K562 (cell line): ENCODE data around the gene UVRAG. TPM values are rescaled to one million over a fixed set of nuclear protein-coding genes. Genes with fewer than 3 reads are reported as not detected.

Experiments
- ATAC-seq: fragments of 200-7000 bp; cut with Tn5 transposase; 3 replicates; pipeline ENCODE4 v1.9.1; 2020; ENCODE audit warnings: moderate library complexity
- BruUV-seq: library from RNA; stranded (reverse); fragments of 400-500 nt; replicated peaks from 2 replicates; lab custom pipeline; 2021; lab: Mats Ljungman, UMichigan
- CTCF ChIA-PET: fragments of 300-600 bp; formaldehyde crosslinking; extraction: SDS; loops from one replicate; lab custom pipeline; 2021; ENCODE audit warnings: low intra/inter-chr PET ratio; lab: Yijun Ruan, JAX
- POLR2A ChIA-PET: fragments of 300-600, 350-650 bp; sonication (Branson Sonifier 250); formaldehyde crosslinking; extraction: SDS; loops from one replicate; lab custom pipeline; 2021; ENCODE audit warnings: antibody characterized with exemption, inconsistent platforms; lab: Yijun Ruan, JAX
- DNase-seq, 4 experiments: peaks; one replicate each; pipeline versions ENCODE4 v3.0.0 to v3.0.0-alpha.2; 2011 to 2018; ENCODE audit warnings: low spot score in 3 of 4, mixed read lengths in 3 of 4; ENCODE audit errors: extremely low read depth in 1 of 4
- FAIRE-seq: peaks from 2 replicates; lab custom pipeline; 2011; peaks lifted over from hg19 to GRCh38; lab: Jason Lieb, UNC
- H2AFZ ChIP-seq: 2 replicates; pipeline ENCODE4 v1.6.0; 2011; ENCODE audit warnings: low read depth, low read length, control low read depth, inconsistent platforms
- H3K27ac ChIP-seq: fragments of 200-600 bp; 3 replicates; pipeline ENCODE4 v1.8.0; 2011; ENCODE audit warnings: low read depth, mild to moderate bottlenecking, control low read depth, inconsistent platforms, low read length, moderate library complexity, mixed read lengths; ENCODE audit errors: extremely low read depth
- H3K27me3 ChIP-seq, 2 experiments: fragments of 300-600 bp in 1 of 2; 2 replicates in 1 of 2; 3 replicates in 1 of 2; pipeline versions ENCODE4 v1.6.0 to v1.8.0; 2011; ENCODE audit warnings: inconsistent platforms in 2 of 2, low read length in 2 of 2, mild to moderate bottlenecking in 1 of 2, mixed read lengths in 1 of 2, moderate library complexity in 1 of 2; ENCODE audit not compliant: control insufficient read depth in 2 of 2, insufficient read depth in 2 of 2
- H3K36me3 ChIP-seq: fragments of 300-600 bp; 3 replicates; pipeline ENCODE4 v1.8.0; 2011; ENCODE audit warnings: mild to moderate bottlenecking, low read length, inconsistent platforms; ENCODE audit not compliant: control insufficient read depth, insufficient read depth
- H3K4me1 ChIP-seq, 2 experiments: fragments of 200-600 bp in 1 of 2; replicated peaks in 1 of 2; 2 replicates in 1 of 2; 3 replicates in 1 of 2; pipeline versions ENCODE4 v1.5.1 to v1.8.0; 2011; ENCODE audit warnings: inconsistent platforms in 2 of 2, low read length in 2 of 2, mild to moderate bottlenecking in 1 of 2, mixed read lengths in 1 of 2, moderate library complexity in 1 of 2; ENCODE audit not compliant: control insufficient read depth in 2 of 2, insufficient read depth in 2 of 2
- H3K4me2 ChIP-seq: 2 replicates; pipeline ENCODE4 v1.6.1; 2011; ENCODE audit warnings: low read length, control low read depth, inconsistent platforms, mixed read lengths; ENCODE audit not compliant: insufficient read depth
- H3K4me3 ChIP-seq: fragments of 200-600 bp; sonication (generic), shearing (Covaris generic); 2 replicates; pipeline ENCODE4 v1.5.1; 2016; ENCODE audit warnings: control low read depth, inconsistent platforms
- H3K79me2 ChIP-seq: fragments of 200-600 bp; 3 replicates; pipeline ENCODE4 v1.8.0; 2011; ENCODE audit warnings: low read length, inconsistent platforms; ENCODE audit not compliant: control insufficient read depth, insufficient read depth
- H3K9ac ChIP-seq, 2 experiments: 2 replicates each; pipeline versions ENCODE4 v1.6.0 to v1.6.1; 2011; ENCODE audit warnings: low read depth in 2 of 2, low read length in 2 of 2, control low read depth in 1 of 2, inconsistent platforms in 1 of 2, mild to moderate bottlenecking in 1 of 2, mixed read lengths in 1 of 2; ENCODE audit not compliant: insufficient read depth in 1 of 2
- H3K9me1 ChIP-seq: one replicate; pipeline ENCODE4 v1.6.0; 2011; ENCODE audit warnings: inconsistent platforms, mild to moderate bottlenecking, low read length, moderate library complexity; ENCODE audit not compliant: control insufficient read depth, insufficient read depth
- H3K9me3 ChIP-seq: replicated peaks from 2 replicates; pipeline ENCODE4 v1.5.1; 2011; ENCODE audit warnings: low read depth, low read length, inconsistent platforms; ENCODE audit not compliant: control insufficient read depth, insufficient read depth
- H4K20me1 ChIP-seq: replicated peaks from 2 replicates; pipeline ENCODE4 v1.6.1; 2011; ENCODE audit warnings: low read length, inconsistent platforms, mixed read lengths; ENCODE audit not compliant: control insufficient read depth, insufficient read depth
- CSDE1 ChIP-seq, 2 experiments: fragments of 450-650 bp; IDR thresholded peaks; 2 replicates each; pipeline ENCODE4 v1.6.1; 2016; ENCODE audit warnings: mild to moderate bottlenecking in 1 of 2
- EWSR1 ChIP-seq: fragments of 450-650 bp; IDR thresholded peaks from 2 replicates; pipeline ENCODE4 v1.6.1; 2018; ENCODE audit warnings: borderline replicate concordance, mild to moderate bottlenecking, low read depth, moderate library complexity; ENCODE audit not compliant: partially characterized antibody
- POLR2B ChIP-seq: fragments of 450-650 bp; IDR thresholded peaks from 2 replicates; pipeline ENCODE4 v1.6.1; 2018; ENCODE audit warnings: low read depth; ENCODE audit not compliant: partially characterized antibody
- ZBTB5 ChIP-seq: fragments of 450-650 bp; IDR thresholded peaks from 2 replicates; pipeline ENCODE4 v1.6.1; 2017; ENCODE audit warnings: antibody characterized with exemption
- WGBS: fragments of 100-300 bp; shearing (Covaris generic); methylation state at CpG from one replicate; pipeline ENCODE4 v1.1.6; 2016; ENCODE audit warnings: low coverage, mixed read lengths; ENCODE audit not compliant: insufficient coverage; ENCODE audit errors: missing lambda C conversion rate; 5-methylcytosine and 5-hydroxymethylcytosine counted together
- in situ Hi-C: fragments of 300-500 bp; cut with MboI; formaldehyde crosslinking; loops from 4 replicates; pipeline ENCODE4 v1.15.0; 2018; ENCODE audit warnings: inconsistent platforms, mixed read lengths
- intact Hi-C: fragments of 100-400 bp; cut with micrococcal nuclease; formaldehyde crosslinking; loops from 2 replicates; pipeline ENCODE4 v1.14.2; 2022
- polyA plus RNA-seq, 8 experiments: library from polyadenylated mRNA; depleted of rRNA in 4 of 8; stranded (reverse) in 5 of 8; unstranded in 3 of 8; fragments of >200 nt; fragmentation: Nextera tagmentation in 2 of 8; fragmentation: Illumina TruSeq in 1 of 8; extraction: Ambion mirVana in 2 of 8; extraction: Trizol in 1 of 8; gene quantifications; 2 replicates each; pipeline versions ENCODE4 v1.2.1 to v1.2.3, GENCODE V29; 2011 to 2014; ENCODE audit warnings: inconsistent platforms in 1 of 8, missing spikeins in 1 of 8
- total RNA-seq, 7 experiments: library from RNA; depleted of rRNA in 6 of 7; stranded (reverse); fragments of >200 nt in 6 of 7; fragmentation: Illumina TruSeq in 2 of 7; extraction: Trizol in 2 of 7; gene quantifications; 2 replicates each; pipeline versions ENCODE4 v1.2.1 to v1.2.3, GENCODE V29; 2011 to 2021; ENCODE audit warnings: low replicate concordance in 1 of 7
- TF ChIP-seq, protein P1 (sequence below): sonication (generic); formaldehyde crosslinking; IDR thresholded peaks from 2 replicates; pipeline ENCODE4 v1.8.1; 2023; ENCODE audit warnings: mild to moderate bottlenecking, missing genetic modification reagents

The UVRAG gene
- total and polyA plus RNA-seq, 9 of the 15 experiments (the other 6 are each of a cell fraction or from before 2014, with no cell fraction given), result 3.1 to 17.8 (median 12.4) TPM

GRCh38 chr11:75826461-75827230 is 11.6 kb downstream of the UVRAG start:
- peaks cover 52% of the 10 kb centered on the region for H3K79me2 ChIP-seq
- ChIA-PET POLR2A (interaction anchor here (0.6 to 1.5 kb wide), 2 partner anchors 10 to 29 kb away, joined by 3 to 7 read pairs; no protein-coding TSS in a partner anchor), CTCF (interaction anchor here (0.6 kb wide), 1 partner anchor 94 kb away, joined by 6 read pairs; no protein-coding TSS in a partner anchor)
- H4K20me1 ChIP-seq, result no peaks in the 10 kb centered on the region
- H3K27ac ChIP-seq, result no peak overlapping the region
- no peaks in the 10 kb centered on the region for H3K9me1 ChIP-seq
- FAIRE-seq (no peak), ATAC-seq (no peak), DNase-seq (no peak)
- intact Hi-C loops, result no loop called here
- WGBS, result 44% methylated on average over 4 of the region's 4 CpGs
- H3K27me3 ChIP-seq, result no peaks in the 10 kb centered on the region
- in situ Hi-C loops, result no loop called here
- no peak overlapping the region; a peak in 1 of 4 replicates for H3K9ac ChIP-seq
- TF ChIP-seq CSDE1 (IDR thresholded peaks at IDR 0.05) (no peak), ZBTB5 (no peak), POLR2B (no peak), EWSR1 (no peak)
- TF ChIP-seq, protein P1, sequence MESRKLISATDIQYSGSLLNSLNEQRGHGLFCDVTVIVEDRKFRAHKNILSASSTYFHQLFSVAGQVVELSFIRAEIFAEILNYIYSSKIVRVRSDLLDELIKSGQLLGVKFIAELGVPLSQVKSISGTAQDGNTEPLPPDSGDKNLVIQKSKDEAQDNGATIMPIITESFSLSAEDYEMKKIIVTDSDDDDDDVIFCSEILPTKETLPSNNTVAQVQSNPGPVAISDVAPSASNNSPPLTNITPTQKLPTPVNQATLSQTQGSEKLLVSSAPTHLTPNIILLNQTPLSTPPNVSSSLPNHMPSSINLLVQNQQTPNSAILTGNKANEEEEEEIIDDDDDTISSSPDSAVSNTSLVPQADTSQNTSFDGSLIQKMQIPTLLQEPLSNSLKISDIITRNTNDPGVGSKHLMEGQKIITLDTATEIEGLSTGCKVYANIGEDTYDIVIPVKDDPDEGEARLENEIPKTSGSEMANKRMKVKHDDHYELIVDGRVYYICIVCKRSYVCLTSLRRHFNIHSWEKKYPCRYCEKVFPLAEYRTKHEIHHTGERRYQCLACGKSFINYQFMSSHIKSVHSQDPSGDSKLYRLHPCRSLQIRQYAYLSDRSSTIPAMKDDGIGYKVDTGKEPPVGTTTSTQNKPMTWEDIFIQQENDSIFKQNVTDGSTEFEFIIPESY (CRISPR knock-in tag), result no peak
- TF ChIP-seq, all 486 proteins: peak for 0
- Histone ChIP-seq H3K36me3 (peaks cover 13% of the 10 kb centered on the region; the same call in 2 of the 3 replicates), H3K9me3 (no peaks in the 10 kb centered on the region), H3K4me2 (no peak overlapping the region), H3K4me3 (no peak overlapping the region), H3K4me1 (peaks cover 0 to 4% of the 10 kb centered on the region in 2 experiments; a peak in 1 of 5 replicates), H2AFZ (no peak overlapping the region)
- no TSS peak for BruUV-seq
